Astrocyte (in vitro differentiated cells and primary cell): ENCODE data around the gene IER5L. TPM values are rescaled to one million over a fixed set of nuclear protein-coding genes. Genes with fewer than 3 reads are reported as not detected.
A peak's percentile ranks its signal among the peaks of the same experiment; 100 is the strongest.

ENCODE experiments used
- DNase-seq: peaks from one replicate; pipeline ENCODE4 v3.0.0-alpha.2; 2010; ENCODE audit warnings: low read depth
- FAIRE-seq: peaks from 2 replicates; lab custom pipeline; 2011; peaks lifted over from hg19 to GRCh38; lab: Jason Lieb, UNC
- H2AFZ ChIP-seq: 2 replicates; pipeline ENCODE4 v1.6.0; 2012; ENCODE audit warnings: low read depth, low read length, inconsistent platforms
- H3K27ac ChIP-seq: 2 replicates; pipeline ENCODE4 v1.5.1; 2011; ENCODE audit warnings: low read depth, low read length, inconsistent platforms
- H3K27me3 ChIP-seq: 2 replicates; pipeline ENCODE4 v1.6.0; 2011; ENCODE audit warnings: low read length, inconsistent platforms; ENCODE audit not compliant: insufficient read depth
- H3K36me3 ChIP-seq: 2 replicates; pipeline ENCODE4 v1.5.1; 2011; ENCODE audit warnings: low read length, inconsistent platforms; ENCODE audit not compliant: insufficient read depth
- H3K4me1 ChIP-seq: 2 replicates; pipeline ENCODE4 v1.5.1; 2011; ENCODE audit warnings: low read length, inconsistent platforms; ENCODE audit not compliant: insufficient read depth
- H3K4me2 ChIP-seq: 2 replicates; pipeline ENCODE4 v1.6.0; 2012; ENCODE audit warnings: low read length, inconsistent platforms
- H3K4me3 ChIP-seq: 2 replicates; pipeline ENCODE4 v1.5.1; 2011; ENCODE audit warnings: low read depth, mild to moderate bottlenecking, low read length, inconsistent platforms; ENCODE audit not compliant: insufficient read depth
- H3K79me2 ChIP-seq: 2 replicates; pipeline ENCODE4 v1.6.0; 2012; ENCODE audit warnings: mild to moderate bottlenecking, low read length, inconsistent platforms; ENCODE audit not compliant: insufficient read depth
- H3K9ac ChIP-seq: 2 replicates; pipeline ENCODE4 v1.6.0; 2012; ENCODE audit warnings: mild to moderate bottlenecking, low read length, inconsistent platforms
- H3K9me3 ChIP-seq: 2 replicates; pipeline ENCODE4 v1.5.1; 2012; ENCODE audit warnings: low read depth, mild to moderate bottlenecking, low read length, inconsistent platforms; ENCODE audit not compliant: insufficient read depth
- H4K20me1 ChIP-seq: 2 replicates; pipeline ENCODE4 v1.6.0; 2012; ENCODE audit warnings: low read length, inconsistent platforms; ENCODE audit not compliant: insufficient read depth
- H3K27ac Mint-ChIP-seq: one replicate; pipeline ENCODE4 v1.8.0; 2021; ENCODE audit warnings: mild to moderate bottlenecking, mixed read lengths; ENCODE audit not compliant: unreplicated experiment
- H3K27me3 Mint-ChIP-seq: one replicate; pipeline ENCODE4 v1.8.0; 2021; ENCODE audit warnings: low read depth, mixed read lengths; ENCODE audit not compliant: unreplicated experiment
- H3K36me3 Mint-ChIP-seq: one replicate; pipeline ENCODE4 v1.8.0; 2021; ENCODE audit warnings: low read depth, mixed read lengths; ENCODE audit not compliant: unreplicated experiment
- H3K4me1 Mint-ChIP-seq: one replicate; pipeline ENCODE4 v1.8.0; 2021; ENCODE audit warnings: low read depth, mixed read lengths; ENCODE audit not compliant: unreplicated experiment
- H3K4me3 Mint-ChIP-seq: one replicate; pipeline ENCODE4 v1.8.0; 2021; ENCODE audit warnings: mild to moderate bottlenecking, moderate library complexity, mixed read lengths; ENCODE audit not compliant: unreplicated experiment
- H3K9me3 Mint-ChIP-seq: one replicate; pipeline ENCODE4 v1.8.0; 2021; ENCODE audit warnings: mild to moderate bottlenecking, mixed read lengths; ENCODE audit not compliant: unreplicated experiment
- EZH2 ChIP-seq: IDR thresholded peaks from 2 replicates; pipeline ENCODE4 v1.6.1; 2012; ENCODE audit warnings: mild to moderate bottlenecking, low read length, inconsistent platforms; ENCODE audit not compliant: insufficient read depth
- total RNA-seq: library from RNA; stranded (reverse); gene quantifications from 2 replicates; pipeline ENCODE4 v1.2.1, GENCODE V29; 2021
- TF ChIP-seq, protein P1 (sequence below): IDR thresholded peaks from 2 replicates; pipeline ENCODE4 v1.5.1; 2011; ENCODE audit warnings: low read depth, mild to moderate bottlenecking, inconsistent platforms, low read length, moderate library complexity; ENCODE audit not compliant: insufficient read depth

The IER5L gene
- total RNA-seq, 1 donor from 2014 or later = 47.0 TPM

DNA sequence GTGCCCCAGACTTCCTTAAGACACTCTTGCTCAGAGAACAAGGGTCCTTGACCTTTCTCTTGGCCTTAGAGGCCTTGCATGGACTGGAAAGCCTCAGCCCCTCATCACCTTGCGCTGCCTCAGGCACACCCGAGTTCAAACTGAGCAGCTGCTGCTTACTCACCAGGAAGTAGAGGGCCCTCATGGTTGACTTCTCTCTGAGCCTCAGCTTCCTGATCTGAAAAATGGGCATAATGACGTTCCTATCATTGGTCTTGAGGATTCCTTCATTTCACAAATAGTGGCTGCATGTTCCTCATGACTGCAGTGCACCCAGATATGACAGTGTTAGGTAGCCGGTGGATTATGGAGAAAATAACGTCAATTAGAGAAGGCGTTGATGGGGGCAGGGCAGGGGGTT is 28.6 kb downstream of the IER5L start:
- Histone ChIP-seq H3K79me2 (peaks cover 7% of the 10 kb centered on the region), H3K27ac (no peak overlapping the region), H3K9me3 (no peaks in the 10 kb centered on the region), H2AFZ (no peak overlapping the region), H3K9ac (no peak overlapping the region), H3K4me3 (no peak overlapping the region), H3K4me1 (peaks cover 22% of the 10 kb centered on the region), H3K4me2 (no peak overlapping the region), H3K36me3 (peaks cover 6% of the 10 kb centered on the region), H4K20me1 (no peaks in the 10 kb centered on the region), H3K27me3 (no peaks in the 10 kb centered on the region)
- no peak for TF ChIP-seq EZH2
- TF ChIP-seq, protein P1, sequence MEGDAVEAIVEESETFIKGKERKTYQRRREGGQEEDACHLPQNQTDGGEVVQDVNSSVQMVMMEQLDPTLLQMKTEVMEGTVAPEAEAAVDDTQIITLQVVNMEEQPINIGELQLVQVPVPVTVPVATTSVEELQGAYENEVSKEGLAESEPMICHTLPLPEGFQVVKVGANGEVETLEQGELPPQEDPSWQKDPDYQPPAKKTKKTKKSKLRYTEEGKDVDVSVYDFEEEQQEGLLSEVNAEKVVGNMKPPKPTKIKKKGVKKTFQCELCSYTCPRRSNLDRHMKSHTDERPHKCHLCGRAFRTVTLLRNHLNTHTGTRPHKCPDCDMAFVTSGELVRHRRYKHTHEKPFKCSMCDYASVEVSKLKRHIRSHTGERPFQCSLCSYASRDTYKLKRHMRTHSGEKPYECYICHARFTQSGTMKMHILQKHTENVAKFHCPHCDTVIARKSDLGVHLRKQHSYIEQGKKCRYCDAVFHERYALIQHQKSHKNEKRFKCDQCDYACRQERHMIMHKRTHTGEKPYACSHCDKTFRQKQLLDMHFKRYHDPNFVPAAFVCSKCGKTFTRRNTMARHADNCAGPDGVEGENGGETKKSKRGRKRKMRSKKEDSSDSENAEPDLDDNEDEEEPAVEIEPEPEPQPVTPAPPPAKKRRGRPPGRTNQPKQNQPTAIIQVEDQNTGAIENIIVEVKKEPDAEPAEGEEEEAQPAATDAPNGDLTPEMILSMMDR = no peak
- DNase-seq (no peak), FAIRE-seq (no peak)
- no peaks in the 10 kb centered on the region for H3K9me3 Mint-ChIP-seq
- H3K36me3 Mint-ChIP-seq = peaks cover 15% of the 10 kb centered on the region
- H3K4me3 Mint-ChIP-seq = no peak overlapping the region
- no peaks in the 10 kb centered on the region for H3K27me3 Mint-ChIP-seq
- no peak overlapping the region for H3K27ac Mint-ChIP-seq
- H3K4me1 Mint-ChIP-seq = peaks cover 29% of the 10 kb centered on the region

DNA sequence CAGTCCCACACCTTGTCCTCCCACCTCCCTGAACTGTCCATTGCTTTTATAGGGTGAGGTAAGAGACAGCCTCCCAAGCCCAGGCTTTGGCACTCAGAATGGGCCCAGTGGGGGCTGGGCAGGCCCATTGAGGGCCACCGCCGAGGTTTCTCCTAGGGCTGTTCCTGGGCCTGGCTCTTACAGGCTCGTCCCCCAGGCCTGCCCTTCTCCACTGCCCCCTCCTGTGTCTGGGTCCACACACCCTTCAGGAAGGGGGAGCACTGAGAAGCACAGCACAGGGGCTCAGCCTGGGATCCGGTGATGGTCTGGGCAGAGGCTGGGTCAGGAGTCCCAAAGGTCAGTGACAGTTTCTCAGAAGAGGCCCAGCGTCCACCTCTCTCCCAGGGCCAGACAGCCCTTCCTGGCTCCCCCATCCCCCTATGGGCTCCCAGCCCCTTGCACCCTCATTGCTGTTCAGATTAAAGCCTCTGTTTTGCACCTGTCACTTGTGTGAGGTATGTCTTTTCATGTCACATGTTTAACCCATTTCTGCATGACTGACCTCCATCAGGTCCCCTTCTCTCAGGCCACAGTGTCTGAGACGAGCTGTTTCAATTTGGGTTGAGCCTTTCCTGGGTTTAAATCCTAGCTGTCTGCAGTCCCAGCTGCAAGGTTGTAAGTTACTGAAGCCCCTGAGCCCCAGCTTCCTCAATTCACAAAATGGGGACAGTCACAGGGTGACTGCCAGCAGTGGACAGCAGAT is 29.4 kb downstream of the IER5L start:
- H4K20me1 ChIP-seq = no peaks in the 10 kb centered on the region
- no peak overlapping the region for H2AFZ ChIP-seq
- H3K79me2 ChIP-seq = peaks cover 13% of the 10 kb centered on the region
- no peak overlapping the region for H3K27ac ChIP-seq
- no peaks in the 10 kb centered on the region for H3K27me3 ChIP-seq
- H3K9me3 ChIP-seq = no peaks in the 10 kb centered on the region
- FAIRE-seq (no peak), DNase-seq (no peak)
- H3K36me3 ChIP-seq = peaks cover 6% of the 10 kb centered on the region
- H3K36me3 Mint-ChIP-seq = peaks cover 18% of the 10 kb centered on the region
- H3K4me1 Mint-ChIP-seq = peaks cover 35% of the 10 kb centered on the region
- H3K9ac ChIP-seq = no peak overlapping the region
- H3K4me3 ChIP-seq = no peak overlapping the region
- H3K27me3 Mint-ChIP-seq = no peaks in the 10 kb centered on the region
- no peak overlapping the region for H3K4me3 Mint-ChIP-seq
- H3K4me2 ChIP-seq = no peak overlapping the region
- H3K4me1 ChIP-seq = peaks cover 28% of the 10 kb centered on the region
- TF ChIP-seq, protein P1 = no peak
- TF ChIP-seq EZH2 = no peak
- no peaks in the 10 kb centered on the region for H3K9me3 Mint-ChIP-seq
- no peak overlapping the region for H3K27ac Mint-ChIP-seq

DNA sequence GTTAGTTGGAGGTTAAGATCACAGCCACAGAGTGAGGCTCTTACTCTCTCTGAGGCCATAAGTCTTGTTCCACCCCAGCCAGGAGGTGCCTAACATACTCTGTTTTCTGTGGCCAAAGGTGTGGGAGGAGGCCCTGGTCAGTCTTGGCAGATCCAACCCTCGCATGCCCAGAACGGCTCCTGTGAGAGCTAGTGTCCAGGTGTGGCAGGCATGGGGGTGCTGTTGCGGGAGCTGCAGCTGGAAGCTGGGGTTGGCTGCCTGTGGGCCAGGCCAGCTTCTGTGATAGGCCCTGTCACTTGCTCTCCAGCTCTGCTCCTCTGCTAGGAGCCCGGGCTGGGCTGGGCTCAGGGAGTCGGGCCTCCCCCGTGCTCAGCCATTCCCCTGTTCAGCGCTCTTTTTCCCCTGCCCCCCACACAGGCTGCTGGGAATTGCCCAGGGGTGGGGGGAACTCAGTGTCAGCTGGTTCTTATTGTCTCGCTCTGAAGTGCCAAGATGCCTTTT is 31.6 kb downstream of the IER5L start:
- no peaks in the 10 kb centered on the region for H3K27me3 Mint-ChIP-seq
- FAIRE-seq (no peak), DNase-seq (no peak)
- TF ChIP-seq EZH2 = no peak
- TF ChIP-seq, protein P1 = no peak
- H3K36me3 Mint-ChIP-seq = peaks cover 12% of the 10 kb centered on the region
- Histone ChIP-seq H3K9ac (peak overlapping the region; percentile 74), H3K27ac (peak overlapping the region; percentile 90), H3K4me3 (no peak overlapping the region), H3K36me3 (peaks cover 6% of the 10 kb centered on the region), H3K79me2 (peaks cover 32% of the 10 kb centered on the region), H3K9me3 (no peaks in the 10 kb centered on the region), H4K20me1 (no peaks in the 10 kb centered on the region), H3K4me1 (peaks cover 49% of the 10 kb centered on the region), H3K4me2 (peak overlapping the region; percentile 56), H2AFZ (no peak overlapping the region), H3K27me3 (no peaks in the 10 kb centered on the region)
- peak overlapping the region; percentile 96 for H3K27ac Mint-ChIP-seq
- H3K4me3 Mint-ChIP-seq = peak overlapping the region; percentile 54
- no peaks in the 10 kb centered on the region for H3K9me3 Mint-ChIP-seq
- H3K4me1 Mint-ChIP-seq = peaks cover 50% of the 10 kb centered on the region
